ENCODE data around the gene UBE2D2.

The UBE2D2 gene

GRCh38 chr5:139663207-139664085, 102.3 kb downstream of the UBE2D2 start:
- no peak for ATAC-seq
- TF ChIP-seq PATZ1 (CRISPR knock-in tag; IDR thresholded peaks at IDR 0.05; ENCODE audit: borderline replicate concordance): no peak

GRCh38 chr5:139664086-139664693, 103.1 kb downstream of the UBE2D2 start:
- TF ChIP-seq ZFP30 (CRISPR knock-in tag; IDR thresholded peaks at IDR 0.05) (no peak), PATZ1 (CRISPR knock-in tag; IDR thresholded peaks at IDR 0.05; ENCODE audit: borderline replicate concordance) (no peak), GLIS3 (CRISPR knock-in tag; IDR thresholded peaks at IDR 0.05) (no peak), ISL1 (CRISPR knock-in tag; IDR thresholded peaks at IDR 0.05) (no peak), SNAI2 (CRISPR knock-in tag; IDR thresholded peaks at IDR 0.05) (no peak), ZNF70 (CRISPR knock-in tag; IDR thresholded peaks at IDR 0.05) (no peak), TCF4 (CRISPR knock-in tag; IDR thresholded peaks at IDR 0.05; ENCODE audit: borderline replicate concordance) (no peak), OSR1 (CRISPR knock-in tag; IDR thresholded peaks at IDR 0.05) (no peak), ZNF8 (CRISPR knock-in tag; IDR thresholded peaks at IDR 0.05) (no peak), ZC3H10 (CRISPR knock-in tag; IDR thresholded peaks at IDR 0.05) (no peak), ZNF565 (CRISPR knock-in tag; conservative IDR thresholded peaks at IDR 0.05; ENCODE audit: low read depth) (no peak), PPARA (CRISPR knock-in tag; IDR thresholded peaks at IDR 0.05; ENCODE audit: borderline replicate concordance) (no peak), ESRRG (CRISPR knock-in tag; IDR thresholded peaks at IDR 0.05) (no peak), TOX (CRISPR knock-in tag; IDR thresholded peaks at IDR 0.05; ENCODE audit: borderline replicate concordance) (no peak)
- TF ChIP-seq, protein P1, sequence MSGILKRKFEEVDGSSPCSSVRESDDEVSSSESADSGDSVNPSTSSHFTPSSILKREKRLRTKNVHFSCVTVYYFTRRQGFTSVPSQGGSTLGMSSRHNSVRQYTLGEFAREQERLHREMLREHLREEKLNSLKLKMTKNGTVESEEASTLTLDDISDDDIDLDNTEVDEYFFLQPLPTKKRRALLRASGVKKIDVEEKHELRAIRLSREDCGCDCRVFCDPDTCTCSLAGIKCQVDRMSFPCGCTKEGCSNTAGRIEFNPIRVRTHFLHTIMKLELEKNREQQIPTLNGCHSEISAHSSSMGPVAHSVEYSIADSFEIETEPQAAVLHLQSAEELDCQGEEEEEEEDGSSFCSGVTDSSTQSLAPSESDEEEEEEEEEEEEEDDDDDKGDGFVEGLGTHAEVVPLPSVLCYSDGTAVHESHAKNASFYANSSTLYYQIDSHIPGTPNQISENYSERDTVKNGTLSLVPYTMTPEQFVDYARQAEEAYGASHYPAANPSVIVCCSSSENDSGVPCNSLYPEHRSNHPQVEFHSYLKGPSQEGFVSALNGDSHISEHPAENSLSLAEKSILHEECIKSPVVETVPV (CRISPR knock-in tag; IDR thresholded peaks at IDR 0.05): no peak
- TF ChIP-seq, protein P2, sequence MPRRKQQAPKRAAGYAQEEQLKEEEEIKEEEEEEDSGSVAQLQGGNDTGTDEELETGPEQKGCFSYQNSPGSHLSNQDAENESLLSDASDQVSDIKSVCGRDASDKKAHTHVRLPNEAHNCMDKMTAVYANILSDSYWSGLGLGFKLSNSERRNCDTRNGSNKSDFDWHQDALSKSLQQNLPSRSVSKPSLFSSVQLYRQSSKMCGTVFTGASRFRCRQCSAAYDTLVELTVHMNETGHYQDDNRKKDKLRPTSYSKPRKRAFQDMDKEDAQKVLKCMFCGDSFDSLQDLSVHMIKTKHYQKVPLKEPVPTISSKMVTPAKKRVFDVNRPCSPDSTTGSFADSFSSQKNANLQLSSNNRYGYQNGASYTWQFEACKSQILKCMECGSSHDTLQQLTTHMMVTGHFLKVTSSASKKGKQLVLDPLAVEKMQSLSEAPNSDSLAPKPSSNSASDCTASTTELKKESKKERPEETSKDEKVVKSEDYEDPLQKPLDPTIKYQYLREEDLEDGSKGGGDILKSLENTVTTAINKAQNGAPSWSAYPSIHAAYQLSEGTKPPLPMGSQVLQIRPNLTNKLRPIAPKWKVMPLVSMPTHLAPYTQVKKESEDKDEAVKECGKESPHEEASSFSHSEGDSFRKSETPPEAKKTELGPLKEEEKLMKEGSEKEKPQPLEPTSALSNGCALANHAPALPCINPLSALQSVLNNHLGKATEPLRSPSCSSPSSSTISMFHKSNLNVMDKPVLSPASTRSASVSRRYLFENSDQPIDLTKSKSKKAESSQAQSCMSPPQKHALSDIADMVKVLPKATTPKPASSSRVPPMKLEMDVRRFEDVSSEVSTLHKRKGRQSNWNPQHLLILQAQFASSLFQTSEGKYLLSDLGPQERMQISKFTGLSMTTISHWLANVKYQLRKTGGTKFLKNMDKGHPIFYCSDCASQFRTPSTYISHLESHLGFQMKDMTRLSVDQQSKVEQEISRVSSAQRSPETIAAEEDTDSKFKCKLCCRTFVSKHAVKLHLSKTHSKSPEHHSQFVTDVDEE (CRISPR knock-in tag; IDR thresholded peaks at IDR 0.05): no peak
- TF ChIP-seq, protein P3, sequence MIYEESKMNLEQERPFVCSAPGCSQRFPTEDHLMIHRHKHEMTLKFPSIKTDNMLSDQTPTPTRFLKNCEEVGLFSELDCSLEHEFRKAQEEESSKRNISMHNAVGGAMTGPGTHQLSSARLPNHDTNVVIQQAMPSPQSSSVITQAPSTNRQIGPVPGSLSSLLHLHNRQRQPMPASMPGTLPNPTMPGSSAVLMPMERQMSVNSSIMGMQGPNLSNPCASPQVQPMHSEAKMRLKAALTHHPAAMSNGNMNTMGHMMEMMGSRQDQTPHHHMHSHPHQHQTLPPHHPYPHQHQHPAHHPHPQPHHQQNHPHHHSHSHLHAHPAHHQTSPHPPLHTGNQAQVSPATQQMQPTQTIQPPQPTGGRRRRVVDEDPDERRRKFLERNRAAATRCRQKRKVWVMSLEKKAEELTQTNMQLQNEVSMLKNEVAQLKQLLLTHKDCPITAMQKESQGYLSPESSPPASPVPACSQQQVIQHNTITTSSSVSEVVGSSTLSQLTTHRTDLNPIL (CRISPR knock-in tag; IDR thresholded peaks at IDR 0.05; ENCODE audit: low read depth): no peak
- no peak for ATAC-seq

DNA sequence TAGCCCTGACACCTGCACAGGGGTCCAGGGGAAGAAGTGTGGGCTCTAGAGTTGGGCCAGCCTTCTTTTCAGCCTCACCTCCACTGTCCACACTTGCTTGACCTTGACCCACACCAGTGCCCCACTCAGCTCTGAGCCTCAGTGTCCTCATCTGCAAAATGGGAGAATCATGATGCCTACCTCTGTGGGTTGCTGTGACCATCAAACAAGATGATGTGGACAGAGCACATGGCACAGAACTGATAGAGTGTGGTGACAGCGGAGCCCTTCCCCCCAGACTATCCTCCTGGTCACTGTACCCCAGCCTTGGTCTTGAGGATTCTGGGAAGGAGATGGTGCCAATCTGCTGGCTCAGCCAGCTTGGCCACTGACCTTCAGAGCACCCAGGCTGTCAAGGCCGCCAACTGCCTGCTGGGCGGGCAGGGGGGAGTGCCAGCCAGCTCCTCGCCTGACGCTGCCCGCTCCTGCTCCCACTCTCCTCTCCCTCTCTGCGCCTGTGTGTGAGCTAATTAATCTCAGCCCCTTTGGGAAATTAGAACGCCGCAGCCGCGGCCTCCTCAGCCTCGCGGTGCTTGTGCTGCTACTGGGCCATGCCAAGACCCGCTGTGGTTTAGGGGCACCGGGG, 103.7 kb downstream of the UBE2D2 start:
- no peak for ATAC-seq
- TF ChIP-seq POU6F1 (CRISPR knock-in tag; IDR thresholded peaks at IDR 0.05; ENCODE audit: borderline replicate concordance, low read depth): no peak
- TF ChIP-seq, protein P2 (CRISPR knock-in tag; IDR thresholded peaks at IDR 0.05): no peak
- TF ChIP-seq BACH2 (CRISPR knock-in tag; IDR thresholded peaks at IDR 0.05; ENCODE audit: borderline replicate concordance): no peak
- no peak for TF ChIP-seq ZFP30 (CRISPR knock-in tag; IDR thresholded peaks at IDR 0.05)
- TF ChIP-seq ZC3H10 (CRISPR knock-in tag; IDR thresholded peaks at IDR 0.05): no peak
- TF ChIP-seq ZNF8 (CRISPR knock-in tag; IDR thresholded peaks at IDR 0.05): no peak

Measured in SK-N-SH treated with all-trans-retinoic acid at 6 μM for 48 hours (cell line).